Measurements from ENCODE around the gene HGF.

GRCh38 chr7:81710751-81711150 lies 59.1 kb downstream of the HGF start:
- TF ChIP-seq EZH2 (IDR thresholded peaks at IDR 0.05) (no peak), POLR2AphosphoS5 (IDR thresholded peaks at IDR 0.05; ENCODE audit: borderline replicate concordance, low read depth, low read length) (no peak)

Measured in SK-N-MC (cell line).